SK-N-SH treated with all-trans-retinoic acid at 6 μM for 48 hours (cell line): ENCODE data around the gene CDC14A.

Experiments
- ISL1 ChIP-seq: fragments of 250-450 bp; sonication (Bioruptor Pico); IDR thresholded peaks from 2 replicates; pipeline ENCODE4 v2.1.2; 2022; ENCODE audit warnings: mild to moderate bottlenecking, moderate library complexity
- OSR1 ChIP-seq: fragments of 250-450 bp; sonication (Bioruptor Pico); IDR thresholded peaks from 2 replicates; pipeline ENCODE4 v1.8.0; 2022; ENCODE audit warnings: moderate library complexity, mild to moderate bottlenecking, inconsistent platforms
- PPARA ChIP-seq: fragments of 250-450 bp; sonication (Bioruptor Pico); IDR thresholded peaks from 2 replicates; pipeline ENCODE4 v1.5.0; 2020; ENCODE audit warnings: mild to moderate bottlenecking, borderline replicate concordance
- TCF4 ChIP-seq: fragments of 250-450 bp; sonication (Bioruptor Pico); IDR thresholded peaks from 2 replicates; pipeline ENCODE4 v1.8.0; 2021; ENCODE audit warnings: mild to moderate bottlenecking, moderate library complexity, borderline replicate concordance
- TOX ChIP-seq: fragments of 250-450 bp; sonication (Bioruptor Pico); IDR thresholded peaks from 2 replicates; pipeline ENCODE4 v1.8.0; 2021; ENCODE audit warnings: mild to moderate bottlenecking, moderate library complexity, borderline replicate concordance
- ZFP3 ChIP-seq: fragments of 250-450 bp; sonication (Bioruptor Pico); IDR thresholded peaks from 2 replicates; pipeline ENCODE4 v1.5.0; 2020; ENCODE audit warnings: mild to moderate bottlenecking, moderate library complexity
- ZFP30 ChIP-seq: fragments of 450-650 bp; formaldehyde crosslinking; IDR thresholded peaks from 2 replicates; pipeline ENCODE4 v1.5.0; 2022; ENCODE audit warnings: mild to moderate bottlenecking, moderate library complexity
- ZNF565 ChIP-seq: fragments of 450-650 bp; formaldehyde crosslinking; conservative IDR thresholded peaks from 2 replicates; pipeline ENCODE4 v1.5.0; 2020; ENCODE audit warnings: low read depth, mild to moderate bottlenecking, moderate library complexity
- TF ChIP-seq, protein P1 (sequence below): fragments of 250-450 bp; sonication (Bioruptor Pico); IDR thresholded peaks from 2 replicates; pipeline ENCODE4 v1.8.0; 2020; ENCODE audit warnings: mild to moderate bottlenecking, moderate library complexity, borderline replicate concordance

DNA sequence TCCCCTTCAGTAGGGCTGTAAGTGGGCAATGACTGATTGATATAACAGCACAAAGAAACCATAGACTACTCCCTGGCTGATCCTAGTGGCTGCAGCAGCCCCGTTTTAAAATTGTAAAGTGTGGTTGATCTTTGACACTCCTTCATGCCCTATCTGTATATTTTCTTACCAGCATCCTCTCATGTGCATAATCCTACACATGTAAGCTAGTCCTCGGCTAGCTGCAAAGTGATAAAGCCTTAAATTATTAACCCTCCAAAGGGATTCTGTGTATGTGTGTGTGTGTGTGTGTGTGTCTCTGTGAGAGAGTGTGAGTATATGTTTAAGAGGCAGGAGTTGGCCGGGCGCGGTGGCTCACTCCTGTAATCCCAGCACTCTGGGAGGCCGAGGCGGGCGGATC is 30.8 kb upstream of the CDC14A start:
- TF ChIP-seq OSR1 (CRISPR knock-in tag) = no peak
- TF ChIP-seq ZFP3 (CRISPR knock-in tag) = no peak
- TF ChIP-seq PPARA = no peak
- no peak for TF ChIP-seq ISL1 (CRISPR knock-in tag)
- TF ChIP-seq TOX (CRISPR knock-in tag) = no peak
- no peak for TF ChIP-seq TCF4 (CRISPR knock-in tag)
- TF ChIP-seq, protein P1, sequence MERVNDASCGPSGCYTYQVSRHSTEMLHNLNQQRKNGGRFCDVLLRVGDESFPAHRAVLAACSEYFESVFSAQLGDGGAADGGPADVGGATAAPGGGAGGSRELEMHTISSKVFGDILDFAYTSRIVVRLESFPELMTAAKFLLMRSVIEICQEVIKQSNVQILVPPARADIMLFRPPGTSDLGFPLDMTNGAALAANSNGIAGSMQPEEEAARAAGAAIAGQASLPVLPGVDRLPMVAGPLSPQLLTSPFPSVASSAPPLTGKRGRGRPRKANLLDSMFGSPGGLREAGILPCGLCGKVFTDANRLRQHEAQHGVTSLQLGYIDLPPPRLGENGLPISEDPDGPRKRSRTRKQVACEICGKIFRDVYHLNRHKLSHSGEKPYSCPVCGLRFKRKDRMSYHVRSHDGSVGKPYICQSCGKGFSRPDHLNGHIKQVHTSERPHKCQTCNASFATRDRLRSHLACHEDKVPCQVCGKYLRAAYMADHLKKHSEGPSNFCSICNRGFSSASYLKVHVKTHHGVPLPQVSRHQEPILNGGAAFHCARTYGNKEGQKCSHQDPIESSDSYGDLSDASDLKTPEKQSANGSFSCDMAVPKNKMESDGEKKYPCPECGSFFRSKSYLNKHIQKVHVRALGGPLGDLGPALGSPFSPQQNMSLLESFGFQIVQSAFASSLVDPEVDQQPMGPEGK (CRISPR knock-in tag) = no peak
- TF ChIP-seq ZFP30 (CRISPR knock-in tag) = no peak
- TF ChIP-seq ZNF565 (CRISPR knock-in tag) = no peak
